ENCODE results near the gene TRIM14. TPM values are rescaled to one million over a fixed set of nuclear protein-coding genes. Genes with fewer than 3 reads are reported as not detected.

TRIM14 gene
- total and polyA plus RNA-seq, 7 experiments from 2014 or later, result 54.1 to 114 (median 79.7) TPM

DNA sequence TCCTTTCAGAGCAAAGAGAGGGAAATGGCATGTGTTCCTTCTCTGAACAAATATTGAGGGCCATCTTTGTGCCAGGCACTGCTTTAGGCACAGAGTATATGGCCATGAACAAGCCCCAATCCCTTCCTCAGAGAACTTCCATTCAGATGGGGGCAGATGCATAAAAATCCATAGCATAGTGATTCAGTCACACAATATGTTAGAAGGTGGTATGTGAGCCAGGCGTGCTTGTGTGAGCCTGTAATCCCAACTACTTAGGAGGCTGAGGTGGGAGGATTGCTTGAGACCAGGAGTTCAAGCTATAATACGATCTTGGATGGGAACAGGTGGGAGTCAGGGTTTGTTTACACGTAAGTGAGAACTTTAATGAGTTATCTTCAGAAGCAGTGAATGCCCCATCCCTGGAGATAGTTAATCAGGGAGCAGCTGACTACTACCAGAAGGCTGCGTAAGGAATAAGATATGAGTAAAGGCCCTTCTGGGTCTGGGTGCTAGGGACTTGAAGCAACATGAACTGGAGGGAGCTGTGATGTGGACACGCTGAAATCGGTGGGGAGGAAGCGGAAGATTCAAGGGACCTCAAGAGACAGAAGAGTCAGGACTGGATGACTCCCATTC is 35.3 kb downstream of the TRIM14 start:
- no peak for ATAC-seq
- POLR2A ChIA-PET, result interaction anchor here (1.6 to 3.1 kb wide), 3 partner anchors 8 to 18 kb away, joined by 3 to 11 read pairs (median 9); no protein-coding TSS in a partner anchor

DNA sequence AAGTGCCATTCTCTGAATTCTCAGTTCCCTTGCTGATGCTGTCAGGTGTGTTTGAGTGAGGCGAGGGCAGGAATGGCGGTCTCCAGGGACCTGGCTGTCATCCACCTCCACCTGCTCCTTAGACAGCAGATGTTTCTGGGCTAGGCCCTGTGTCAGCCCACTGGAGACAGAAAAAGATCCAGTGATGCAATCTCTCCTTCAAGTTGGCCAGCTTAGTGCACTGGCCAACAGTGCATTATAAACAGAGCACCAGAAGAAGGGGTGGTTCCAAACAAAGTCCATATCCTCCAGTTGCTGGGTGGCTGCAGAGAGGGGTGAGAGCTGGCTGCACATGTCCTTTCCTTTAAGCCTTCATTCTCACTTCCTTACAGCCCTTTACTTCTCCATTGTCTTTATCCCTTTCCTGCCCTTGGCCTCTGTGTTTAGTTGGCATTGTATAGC is 35.9 kb downstream of the TRIM14 start:
- peaks cover 18 to 52% (median 30%) of the 10 kb centered on the region in 5 donors for H3K36me3 Mint-ChIP-seq
- H3K4me1 Mint-ChIP-seq, result peaks cover 8 to 59% (median 47%) of the 10 kb centered on the region in 7 donors

More for the DNA sequence above, 35.3 kb downstream of the TRIM14 start:
- CTCF ChIA-PET, result interaction anchor here (0.6 to 1.9 kb wide), 2 partner anchors 17 to 188 kb away, joined by 3 to 5 read pairs; no protein-coding TSS in a partner anchor
- Mint-ChIP-seq H3K27me3 (no peaks in the 10 kb centered on the region), H3K27ac (peak overlapping the region; percentile 3 to 92 (median 67)), H3K4me1 (peaks cover 8 to 57% (median 47%) of the 10 kb centered on the region in 7 donors), H3K36me3 (peaks cover 18 to 54% (median 30%) of the 10 kb centered on the region in 5 donors), H3K9me3 (peaks cover 0 to 1% (median 0%) of the 10 kb centered on the region in 11 donors), H3K4me3 (no peak overlapping the region)
- Histone ChIP-seq H3K36me3 (ENCODE audit: control insufficient read depth in 2 of 3, insufficient read depth in 3 of 3, low read length in 3 of 3) (peaks cover 13 to 78% (median 30%) of the 10 kb centered on the region in 3 experiments), H3K4me1 (ENCODE audit: control insufficient read depth in 2 of 2, insufficient read depth in 2 of 2, low read length in 2 of 2) (peaks cover 0 to 22% of the 10 kb centered on the region in 2 donors), H3K27me3 (ENCODE audit: control insufficient read depth in 2 of 2, insufficient read depth in 2 of 2, low read length in 2 of 2) (no peaks in the 10 kb centered on the region), H3K4me3 (ENCODE audit: low read length) (no peak overlapping the region), H3K9me3 (ENCODE audit: control insufficient read depth in 2 of 3, low read length in 3 of 3) (no peaks in the 10 kb centered on the region), H3K27ac (ENCODE audit: low read depth, low read length) (peak overlapping the region; percentile 49)
- intact Hi-C loops (cut with micrococcal nuclease), result no loop called here
- DNase-seq, result no peak

DNA sequence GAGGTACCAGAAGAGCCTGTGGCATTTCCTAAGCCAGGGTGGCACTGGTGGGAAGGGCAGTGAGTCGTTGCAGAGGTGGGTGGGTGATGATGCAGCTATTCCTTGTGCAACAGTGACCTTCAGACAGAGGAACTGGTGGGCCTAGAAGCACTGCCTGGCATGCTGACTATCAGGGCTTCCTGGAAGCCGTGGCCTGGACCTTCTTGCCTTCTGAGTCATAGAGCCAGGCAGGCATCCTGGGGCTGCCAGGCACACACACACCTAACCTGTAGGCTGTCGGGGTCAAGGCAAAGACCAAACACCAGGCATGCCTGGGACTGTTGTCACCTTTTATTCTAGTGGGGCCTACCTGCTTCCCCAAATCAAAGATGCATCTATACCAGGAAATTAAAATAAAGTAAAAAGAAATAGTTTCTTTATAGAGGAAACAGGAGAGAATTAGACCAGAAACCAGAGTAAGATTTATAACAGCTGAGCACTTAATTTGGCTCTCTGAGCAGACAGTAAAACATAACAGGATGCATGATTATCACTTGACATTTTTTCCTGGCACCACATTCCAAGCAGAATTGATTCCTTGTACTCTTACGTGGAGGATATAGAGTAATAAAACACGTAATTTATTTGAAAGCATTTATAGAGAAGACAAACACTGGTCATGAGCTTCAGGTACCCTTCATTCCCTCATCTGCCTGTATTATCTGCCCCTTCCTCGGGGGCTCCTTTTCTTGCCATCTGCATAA is 37.4 kb downstream of the TRIM14 start:
- peaks cover 9 to 64% (median 48%) of the 10 kb centered on the region in 7 donors for H3K4me1 Mint-ChIP-seq
- H3K36me3 ChIP-seq (ENCODE audit: control insufficient read depth in 2 of 3, insufficient read depth in 3 of 3, low read length in 3 of 3), result peaks cover 20 to 78% (median 24%) of the 10 kb centered on the region in 3 experiments

More for the DNA sequence above, 35.9 kb downstream of the TRIM14 start:
- Mint-ChIP-seq H3K27me3 (no peaks in the 10 kb centered on the region), H3K4me3 (no peak overlapping the region), H3K27ac (peak overlapping the region; percentile 8 to 92 (median 68)), H3K9me3 (peaks cover 0 to 1% (median 0%) of the 10 kb centered on the region in 11 donors)
- DNase-seq (no peak), ATAC-seq (no peak)
- POLR2A ChIA-PET, result interaction anchor here (1.6 to 3.1 kb wide), 3 partner anchors 8 to 19 kb away, joined by 3 to 11 read pairs (median 9); no protein-coding TSS in a partner anchor
- Histone ChIP-seq H3K27me3 (ENCODE audit: control insufficient read depth in 2 of 2, insufficient read depth in 2 of 2, low read length in 2 of 2) (no peaks in the 10 kb centered on the region), H3K4me1 (ENCODE audit: control insufficient read depth in 2 of 2, insufficient read depth in 2 of 2, low read length in 2 of 2) (peaks cover 0 to 22% of the 10 kb centered on the region in 2 donors), H3K36me3 (ENCODE audit: control insufficient read depth in 2 of 3, insufficient read depth in 3 of 3, low read length in 3 of 3) (peaks cover 14 to 80% (median 30%) of the 10 kb centered on the region in 3 experiments), H3K27ac (ENCODE audit: low read depth, low read length) (peak overlapping the region; percentile 49), H3K9me3 (ENCODE audit: control insufficient read depth in 2 of 3, low read length in 3 of 3) (no peaks in the 10 kb centered on the region), H3K4me3 (ENCODE audit: low read length) (no peak overlapping the region)
- intact Hi-C loops (cut with micrococcal nuclease), result no loop called here
- CTCF ChIA-PET, result interaction anchor here (0.6 to 1.9 kb wide), 3 partner anchors 18 to 187 kb away, joined by 3 to 5 read pairs (median 4); no protein-coding TSS in a partner anchor

GRCh38 chr9:98080780-98081179 is 38.2 kb downstream of the TRIM14 start:
- Mint-ChIP-seq H3K36me3 (peaks cover 9 to 48% (median 28%) of the 10 kb centered on the region in 5 donors), H3K27ac (peak overlapping the region in 8 of 9 donors; percentile 41 to 89 (median 64)), H3K4me3 (no peak overlapping the region), H3K9me3 (peaks cover 0 to 1% (median 0%) of the 10 kb centered on the region in 11 donors), H3K27me3 (no peaks in the 10 kb centered on the region), H3K4me1 (peaks cover 8 to 63% (median 50%) of the 10 kb centered on the region in 7 donors)
- H3K4me1 ChIP-seq (ENCODE audit: control insufficient read depth in 2 of 2, insufficient read depth in 2 of 2, low read length in 2 of 2), result peaks cover 9 to 31% of the 10 kb centered on the region in 2 donors
- ChIA-PET POLR2A (interaction anchor here (1.0 to 4.2 kb wide), 5 partner anchors 9 to 24 kb away, joined by 4 to 19 read pairs (median 5); partner anchors contain the start of gene NANS), CTCF (interaction anchor here (0.6 to 1.4 kb wide), 3 partner anchors 38 to 163 kb away, joined by 3 to 5 read pairs (median 4); partner anchors contain the start of gene TRIM14)
- intact Hi-C loops (cut with micrococcal nuclease), result no loop called here
- H3K36me3 ChIP-seq (ENCODE audit: control insufficient read depth in 2 of 3, insufficient read depth in 3 of 3, low read length in 3 of 3), result peaks cover 16 to 69% (median 16%) of the 10 kb centered on the region in 3 experiments
- DNase-seq, result no peak
- H3K27ac ChIP-seq (ENCODE audit: low read depth, low read length), result peak overlapping the region; percentile 27
- H3K4me3 ChIP-seq (ENCODE audit: low read length), result no peak overlapping the region
- H3K27me3 ChIP-seq (ENCODE audit: control insufficient read depth in 2 of 2, insufficient read depth in 2 of 2, low read length in 2 of 2), result no peaks in the 10 kb centered on the region
- H3K9me3 ChIP-seq (ENCODE audit: control insufficient read depth in 2 of 3, low read length in 3 of 3), result no peaks in the 10 kb centered on the region
- ATAC-seq, result no peak

More for the DNA sequence above, 37.4 kb downstream of the TRIM14 start:
- H3K4me3 Mint-ChIP-seq, result no peak overlapping the region
- ChIA-PET POLR2A (interaction anchor here (0.6 to 4.2 kb wide), 5 partner anchors 10 to 25 kb away, joined by 3 to 19 read pairs (median 4); partner anchors contain the start of gene NANS), CTCF (interaction anchor here (0.7 to 1.2 kb wide), 3 partner anchors 23 to 148 kb away, joined by 3 to 4 read pairs (median 3); no protein-coding TSS in a partner anchor)
- H3K9me3 Mint-ChIP-seq, result peaks cover 0 to 1% (median 0%) of the 10 kb centered on the region in 11 donors
- H3K36me3 Mint-ChIP-seq, result peaks cover 13 to 53% (median 32%) of the 10 kb centered on the region in 5 donors
- no peak for ATAC-seq
- DNase-seq, result peak in 1 of 9 donors; percentile 28
- intact Hi-C loops (cut with micrococcal nuclease), result no loop called here
- peak overlapping the region; percentile 49 for H3K27ac ChIP-seq (ENCODE audit: low read depth, low read length)
- no peaks in the 10 kb centered on the region for H3K27me3 Mint-ChIP-seq
- H3K4me1 ChIP-seq (ENCODE audit: control insufficient read depth in 2 of 2, insufficient read depth in 2 of 2, low read length in 2 of 2), result peaks cover 1 to 23% of the 10 kb centered on the region in 2 donors
- H3K4me3 ChIP-seq (ENCODE audit: low read length), result no peak overlapping the region
- no peaks in the 10 kb centered on the region for H3K27me3 ChIP-seq (ENCODE audit: control insufficient read depth in 2 of 2, insufficient read depth in 2 of 2, low read length in 2 of 2)
- peak overlapping the region; percentile 8 to 91 (median 72) for H3K27ac Mint-ChIP-seq
- H3K9me3 ChIP-seq (ENCODE audit: control insufficient read depth in 2 of 3, low read length in 3 of 3), result no peaks in the 10 kb centered on the region

GRCh38 chr9:98080326-98080725 is 38.7 kb downstream of the TRIM14 start:
- peaks cover 16 to 65% (median 16%) of the 10 kb centered on the region in 3 experiments for H3K36me3 ChIP-seq (ENCODE audit: control insufficient read depth in 2 of 3, insufficient read depth in 3 of 3, low read length in 3 of 3)

More at GRCh38 chr9:98080326-98080725, 38.7 kb downstream of the TRIM14 start:
- Mint-ChIP-seq H3K9me3 (peaks cover 0 to 1% (median 0%) of the 10 kb centered on the region in 11 donors), H3K36me3 (peaks cover 9 to 48% (median 23%) of the 10 kb centered on the region in 5 donors), H3K4me1 (peaks cover 7 to 64% (median 55%) of the 10 kb centered on the region in 7 donors), H3K27ac (peak overlapping the region in 6 of 9 donors; percentile 41 to 89 (median 52)), H3K4me3 (no peak overlapping the region), H3K27me3 (no peaks in the 10 kb centered on the region)
- no peaks in the 10 kb centered on the region for H3K9me3 ChIP-seq (ENCODE audit: control insufficient read depth in 2 of 3, low read length in 3 of 3)
- H3K4me3 ChIP-seq (ENCODE audit: low read length), result no peak overlapping the region
- POLR2A ChIA-PET, result interaction anchor here (1.0 to 4.2 kb wide), 5 partner anchors 10 to 23 kb away, joined by 4 to 19 read pairs (median 5); partner anchors contain the start of gene NANS
- DNase-seq (no peak), ATAC-seq (no peak)
- CTCF ChIA-PET, result interaction anchor here (0.6 to 1.4 kb wide), 3 partner anchors 39 to 163 kb away, joined by 3 to 5 read pairs (median 4); partner anchors contain the start of gene TRIM14
- H3K27me3 ChIP-seq (ENCODE audit: control insufficient read depth in 2 of 2, insufficient read depth in 2 of 2, low read length in 2 of 2), result no peaks in the 10 kb centered on the region
- H3K4me1 ChIP-seq (ENCODE audit: control insufficient read depth in 2 of 2, insufficient read depth in 2 of 2, low read length in 2 of 2), result peaks cover 14 to 36% of the 10 kb centered on the region in 2 donors
- peak overlapping the region; percentile 27 for H3K27ac ChIP-seq (ENCODE audit: low read depth, low read length)
- intact Hi-C loops (cut with micrococcal nuclease), result no loop called here
